HEK293 (cell line): Measurements from ENCODE around the gene GLI1.
A peak's percentile ranks its signal among the peaks of the same experiment; 100 is the strongest.

ENCODE experiments used
- CTCF ChIA-PET: fragments of 350-600 bp; formaldehyde crosslinking; extraction: SDS; loops from one replicate; lab custom pipeline; 2021; ENCODE audit warnings: antibody characterized with exemption; lab: Yijun Ruan, JAX
- POLR2A ChIA-PET: fragments of 300-600 bp; formaldehyde crosslinking; extraction: SDS; loops from one replicate; lab custom pipeline; 2020; ENCODE audit warnings: antibody characterized with exemption, inconsistent platforms; lab: Yijun Ruan, JAX
- H3K27ac ChIP-seq: fragments of 200-500 bp; sonication (Bioruptor generic); 2 replicates; pipeline ENCODE4 v1.5.1; 2014; ENCODE audit warnings: low read depth, low read length, control low read depth, inconsistent platforms; ENCODE audit errors: extremely low read depth
- H3K36me3 ChIP-seq, 2 experiments: fragments of 200-500 bp in 1 of 2; sonication (Bioruptor generic) in 1 of 2; 1 replicate in 1 of 2; 2 replicates in 1 of 2; pipeline ENCODE4 v1.5.1; 2014 to 2017; ENCODE audit warnings: inconsistent platforms in 2 of 2, low read length in 2 of 2; ENCODE audit not compliant: control insufficient read depth in 2 of 2, insufficient read depth in 1 of 2
- H3K4me1 ChIP-seq: fragments of 200-500 bp; sonication (Bioruptor generic); 2 replicates; pipeline ENCODE4 v1.5.1; 2014; ENCODE audit warnings: mild to moderate bottlenecking, low read length, inconsistent platforms; ENCODE audit not compliant: control insufficient read depth, insufficient read depth
- H3K4me3 ChIP-seq: 2 replicates; pipeline ENCODE4 v1.5.1; 2011; ENCODE audit warnings: low read depth, mild to moderate bottlenecking, control low read depth, low read length, moderate library complexity
- H3K9me3 ChIP-seq: fragments of 200-500 bp; sonication (Bioruptor generic); 2 replicates; pipeline ENCODE4 v1.5.1; 2014; ENCODE audit warnings: low read depth, low read length, inconsistent platforms; ENCODE audit not compliant: control insufficient read depth, insufficient read depth
- CTCF ChIP-seq: fragments of 450-650 bp; formaldehyde crosslinking; IDR thresholded peaks from 2 replicates; pipeline ENCODE4 v1.5.1; 2016; ENCODE audit warnings: missing biosample characterization, missing genetic modification characterization
- GLIS1 ChIP-seq: fragments of 450-650 bp; formaldehyde crosslinking; IDR thresholded peaks from 2 replicates; pipeline ENCODE4 v1.5.1; 2016; ENCODE audit warnings: missing biosample characterization, missing genetic modification characterization
- GLIS2 ChIP-seq: fragments of 450-650 bp; formaldehyde crosslinking; IDR thresholded peaks from 2 replicates; pipeline ENCODE4 v1.5.1; 2016; ENCODE audit warnings: missing biosample characterization, missing genetic modification characterization
- MZF1 ChIP-seq: fragments of 450-650 bp; formaldehyde crosslinking; IDR thresholded peaks from 2 replicates; pipeline ENCODE4 v1.5.1; 2017; ENCODE audit warnings: missing biosample characterization, missing genetic modification characterization, borderline replicate concordance
- WT1 ChIP-seq: fragments of 450-650 bp; formaldehyde crosslinking; IDR thresholded peaks from 2 replicates; pipeline ENCODE4 v1.5.1; 2016; ENCODE audit warnings: missing biosample characterization, missing genetic modification characterization
- ZBTB10 ChIP-seq: fragments of 450-650 bp; formaldehyde crosslinking; IDR thresholded peaks from 2 replicates; pipeline ENCODE4 v1.5.1; 2016; ENCODE audit warnings: missing biosample characterization, missing genetic modification characterization
- ZNF184 ChIP-seq: fragments of 450-650 bp; IDR thresholded peaks from 2 replicates; pipeline ENCODE4 v1.5.1; 2018; ENCODE audit warnings: missing biosample characterization, mild to moderate bottlenecking, missing genetic modification characterization
- ZNF23 ChIP-seq: fragments of 450-650 bp; formaldehyde crosslinking; IDR thresholded peaks from 2 replicates; pipeline ENCODE4 v1.5.1; 2016; ENCODE audit warnings: missing biosample characterization, missing genetic modification characterization, borderline replicate concordance
- ZNF292 ChIP-seq: fragments of 450-650 bp; formaldehyde crosslinking; IDR thresholded peaks from 2 replicates; pipeline ENCODE4 v1.5.1; 2016; ENCODE audit warnings: low read depth, missing biosample characterization, missing genetic modification characterization, borderline replicate concordance
- ZNF354C ChIP-seq: fragments of 450-650 bp; formaldehyde crosslinking; IDR thresholded peaks from 2 replicates; pipeline ENCODE4 v1.5.1; 2016; ENCODE audit warnings: missing biosample characterization, missing genetic modification characterization, low read depth, borderline replicate concordance
- ZNF416 ChIP-seq: fragments of 450-650 bp; formaldehyde crosslinking; IDR thresholded peaks from 2 replicates; pipeline ENCODE4 v1.5.1; 2016; ENCODE audit warnings: missing biosample characterization, missing genetic modification characterization
- ZNF423 ChIP-seq: fragments of 450-650 bp; formaldehyde crosslinking; IDR thresholded peaks from 2 replicates; pipeline ENCODE4 v1.5.1; 2016; ENCODE audit warnings: missing biosample characterization, missing genetic modification characterization
- ZNF48 ChIP-seq: fragments of 450-650 bp; formaldehyde crosslinking; IDR thresholded peaks from 2 replicates; pipeline ENCODE4 v1.5.1; 2016; ENCODE audit warnings: missing biosample characterization, missing genetic modification characterization
- ZNF600 ChIP-seq: fragments of 450-650 bp; formaldehyde crosslinking; IDR thresholded peaks from 2 replicates; pipeline ENCODE4 v1.5.1; 2016; ENCODE audit warnings: missing biosample characterization, missing genetic modification characterization
- ZNF660 ChIP-seq: fragments of 450-650 bp; IDR thresholded peaks from 2 replicates; pipeline ENCODE4 v1.5.1; 2018; ENCODE audit warnings: missing biosample characterization, mild to moderate bottlenecking, missing genetic modification characterization
- ZNF747 ChIP-seq: fragments of 450-650 bp; formaldehyde crosslinking; IDR thresholded peaks from 2 replicates; pipeline ENCODE4 v1.5.1; 2016; ENCODE audit warnings: missing biosample characterization, missing genetic modification characterization
- ZXDB ChIP-seq: fragments of 450-650 bp; formaldehyde crosslinking; IDR thresholded peaks from 2 replicates; pipeline ENCODE4 v1.5.1; 2016; ENCODE audit warnings: missing biosample characterization, missing genetic modification characterization
- TF ChIP-seq, protein P1 (sequence below): fragments of 450-650 bp; IDR thresholded peaks from 2 replicates; pipeline ENCODE4 v1.5.1; 2018; ENCODE audit warnings: missing biosample characterization, mild to moderate bottlenecking, missing genetic modification characterization
- TF ChIP-seq, protein P2 (sequence below): fragments of 450-650 bp; IDR thresholded peaks from 2 replicates; pipeline ENCODE4 v1.5.1; 2018; ENCODE audit warnings: missing biosample characterization, missing genetic modification characterization
- TF ChIP-seq, protein P3 (sequence below): fragments of 450-650 bp; formaldehyde crosslinking; IDR thresholded peaks from 2 replicates; pipeline ENCODE4 v1.5.1; 2016; ENCODE audit warnings: missing biosample characterization, missing genetic modification characterization

Gene GLI1

DNA sequence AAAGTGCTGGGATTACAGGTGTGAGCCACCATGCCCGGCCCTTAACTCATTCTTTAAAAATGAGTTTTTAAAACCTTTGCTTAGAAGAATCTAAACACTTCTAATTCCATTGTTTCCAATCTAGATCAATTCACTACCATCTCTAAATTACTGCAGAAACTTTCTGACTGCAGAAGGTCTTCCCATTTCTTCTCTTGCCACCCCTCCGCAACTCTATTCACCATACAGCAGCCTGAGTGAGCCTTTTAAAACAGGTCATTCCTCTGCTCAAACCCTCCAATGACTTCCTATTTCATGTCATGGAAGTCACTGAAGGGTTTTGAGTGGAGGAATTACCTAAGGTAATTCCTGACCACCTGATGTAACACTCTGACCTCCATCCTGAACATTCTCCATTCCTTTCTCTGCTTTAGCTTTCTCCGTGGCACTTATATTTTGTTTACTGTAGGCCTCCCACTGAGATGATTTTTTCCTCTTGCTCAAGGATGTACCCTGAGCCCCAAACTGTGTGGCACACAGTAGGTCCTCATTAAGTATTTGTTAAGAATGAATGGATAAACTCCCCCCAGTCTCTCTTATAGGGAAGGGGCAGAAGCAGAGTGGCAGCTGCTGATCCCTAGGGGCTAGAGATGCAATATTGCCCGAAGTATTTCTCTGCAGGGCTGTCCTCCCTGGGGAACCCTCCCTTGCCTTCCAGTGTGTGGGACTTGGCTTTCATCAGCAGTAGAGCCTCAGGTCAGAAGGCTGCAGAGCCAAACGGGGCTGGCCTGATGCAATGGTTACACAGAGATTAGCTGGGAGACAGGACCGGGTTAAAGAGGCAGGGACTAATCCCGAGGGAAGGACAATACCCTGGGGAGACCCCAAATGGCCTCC, 59.6 kb downstream of the GLI1 start (continued):
- TF ChIP-seq ZNF747 = no peak
- peak; percentile 4; the same call in 1 of the 2 replicates for TF ChIP-seq ZXDB (tag by site-specific recombination)
- TF ChIP-seq MZF1 (tag by site-specific recombination) = 0 out of 2 replicates have a peak, but pooled peaks have one; percentile 14
- TF ChIP-seq WT1 (tag by site-specific recombination) = peak; percentile 16; the same call in 1 of the 2 replicates
- 0 out of 2 replicates have a peak, but pooled peaks have one; percentile 9 for TF ChIP-seq ZNF660 (tag by site-specific recombination)
- no peak for TF ChIP-seq ZBTB10 (tag by site-specific recombination)
- no peak for TF ChIP-seq CTCF (tag by site-specific recombination)
- peak; percentile 74 for TF ChIP-seq GLIS1
- TF ChIP-seq ZNF292 (tag by site-specific recombination) = no peak
- TF ChIP-seq ZNF416 (tag by site-specific recombination) = no peak
- peak; percentile 58; the same call in 1 of the 2 replicates for TF ChIP-seq ZNF423 (tag by site-specific recombination)
- TF ChIP-seq ZNF48 = no peak
- TF ChIP-seq, protein P1, sequence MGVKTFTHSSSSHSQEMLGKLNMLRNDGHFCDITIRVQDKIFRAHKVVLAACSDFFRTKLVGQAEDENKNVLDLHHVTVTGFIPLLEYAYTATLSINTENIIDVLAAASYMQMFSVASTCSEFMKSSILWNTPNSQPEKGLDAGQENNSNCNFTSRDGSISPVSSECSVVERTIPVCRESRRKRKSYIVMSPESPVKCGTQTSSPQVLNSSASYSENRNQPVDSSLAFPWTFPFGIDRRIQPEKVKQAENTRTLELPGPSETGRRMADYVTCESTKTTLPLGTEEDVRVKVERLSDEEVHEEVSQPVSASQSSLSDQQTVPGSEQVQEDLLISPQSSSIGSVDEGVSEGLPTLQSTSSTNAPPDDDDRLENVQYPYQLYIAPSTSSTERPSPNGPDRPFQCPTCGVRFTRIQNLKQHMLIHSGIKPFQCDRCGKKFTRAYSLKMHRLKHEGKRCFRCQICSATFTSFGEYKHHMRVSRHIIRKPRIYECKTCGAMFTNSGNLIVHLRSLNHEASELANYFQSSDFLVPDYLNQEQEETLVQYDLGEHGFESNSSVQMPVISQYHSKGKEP (tag by site-specific recombination) = 0 out of 2 replicates have a peak, but pooled peaks have one; percentile 15
- TF ChIP-seq ZNF600 (tag by site-specific recombination) = peak; percentile 37; the same call in 1 of the 2 replicates

- Histone ChIP-seq H3K36me3 (peaks cover 16 to 57% of the 10 kb centered on the region in 2 experiments), H3K4me1 (peaks cover 13% of the 10 kb centered on the region), H3K27ac (peak overlapping the region; percentile 86), H3K9me3 (no peaks in the 10 kb centered on the region), H3K4me3 (peak overlapping the region; percentile 79)
- CTCF ChIA-PET = interaction anchor here (1.4 kb wide), 1 partner anchor 64 kb away, joined by 5 read pairs; no protein-coding TSS in a partner anchor
- no peak for TF ChIP-seq ZNF184 (tag by site-specific recombination)
- TF ChIP-seq ZNF23 (tag by site-specific recombination) = no peak
- no peak for TF ChIP-seq ZNF747
- peak; percentile 40; the same call in 1 of the 2 replicates for TF ChIP-seq GLIS2 (tag by site-specific recombination)
- 0 out of 2 replicates have a peak, but pooled peaks have one; percentile 4 for TF ChIP-seq ZNF423 (tag by site-specific recombination)
- TF ChIP-seq ZNF48 = no peak
- TF ChIP-seq, protein P2, sequence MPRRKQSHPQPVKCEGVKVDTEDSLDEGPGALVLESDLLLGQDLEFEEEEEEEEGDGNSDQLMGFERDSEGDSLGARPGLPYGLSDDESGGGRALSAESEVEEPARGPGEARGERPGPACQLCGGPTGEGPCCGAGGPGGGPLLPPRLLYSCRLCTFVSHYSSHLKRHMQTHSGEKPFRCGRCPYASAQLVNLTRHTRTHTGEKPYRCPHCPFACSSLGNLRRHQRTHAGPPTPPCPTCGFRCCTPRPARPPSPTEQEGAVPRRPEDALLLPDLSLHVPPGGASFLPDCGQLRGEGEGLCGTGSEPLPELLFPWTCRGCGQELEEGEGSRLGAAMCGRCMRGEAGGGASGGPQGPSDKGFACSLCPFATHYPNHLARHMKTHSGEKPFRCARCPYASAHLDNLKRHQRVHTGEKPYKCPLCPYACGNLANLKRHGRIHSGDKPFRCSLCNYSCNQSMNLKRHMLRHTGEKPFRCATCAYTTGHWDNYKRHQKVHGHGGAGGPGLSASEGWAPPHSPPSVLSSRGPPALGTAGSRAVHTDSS (tag by site-specific recombination) = no peak
- TF ChIP-seq, protein P3, sequence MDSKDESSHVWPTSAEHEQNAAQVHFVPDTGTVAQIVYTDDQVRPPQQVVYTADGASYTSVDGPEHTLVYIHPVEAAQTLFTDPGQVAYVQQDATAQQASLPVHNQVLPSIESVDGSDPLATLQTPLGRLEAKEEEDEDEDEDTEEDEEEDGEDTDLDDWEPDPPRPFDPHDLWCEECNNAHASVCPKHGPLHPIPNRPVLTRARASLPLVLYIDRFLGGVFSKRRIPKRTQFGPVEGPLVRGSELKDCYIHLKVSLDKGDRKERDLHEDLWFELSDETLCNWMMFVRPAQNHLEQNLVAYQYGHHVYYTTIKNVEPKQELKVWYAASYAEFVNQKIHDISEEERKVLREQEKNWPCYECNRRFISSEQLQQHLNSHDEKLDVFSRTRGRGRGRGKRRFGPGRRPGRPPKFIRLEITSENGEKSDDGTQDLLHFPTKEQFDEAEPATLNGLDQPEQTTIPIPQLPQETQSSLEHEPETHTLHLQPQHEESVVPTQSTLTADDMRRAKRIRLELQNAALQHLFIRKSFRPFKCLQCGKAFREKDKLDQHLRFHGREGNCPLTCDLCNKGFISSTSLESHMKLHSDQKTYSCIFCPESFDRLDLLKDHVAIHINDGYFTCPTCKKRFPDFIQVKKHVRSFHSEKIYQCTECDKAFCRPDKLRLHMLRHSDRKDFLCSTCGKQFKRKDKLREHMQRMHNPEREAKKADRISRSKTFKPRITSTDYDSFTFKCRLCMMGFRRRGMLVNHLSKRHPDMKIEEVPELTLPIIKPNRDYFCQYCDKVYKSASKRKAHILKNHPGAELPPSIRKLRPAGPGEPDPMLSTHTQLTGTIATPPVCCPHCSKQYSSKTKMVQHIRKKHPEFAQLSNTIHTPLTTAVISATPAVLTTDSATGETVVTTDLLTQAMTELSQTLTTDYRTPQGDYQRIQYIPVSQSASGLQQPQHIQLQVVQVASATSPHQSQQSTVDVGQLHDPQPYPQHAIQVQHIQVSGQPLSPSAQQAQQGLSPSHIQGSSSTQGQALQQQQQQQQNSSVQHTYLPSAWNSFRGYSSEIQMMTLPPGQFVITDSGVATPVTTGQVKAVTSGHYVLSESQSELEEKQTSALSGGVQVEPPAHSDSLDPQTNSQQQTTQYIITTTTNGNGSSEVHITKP (tag by site-specific recombination) = peak; percentile 81
- TF ChIP-seq ZNF354C = no peak
- POLR2A ChIA-PET = interaction anchor here (0.6 to 2.2 kb wide), 14 partner anchors 8 to 1216 kb away, joined by 3 to 13 read pairs (median 4); partner anchors contain the start of genes CTDSP2, DCTN2 and GLI1
These were observed 60.1 kb downstream of the GLI1 start for GRCh38 chr12:57519796-57520052.
